ENCODE data around the gene UGT1A4. TPM values are rescaled to one million over a fixed set of nuclear protein-coding genes. Genes with fewer than 3 reads are reported as not detected.

The UGT1A4 gene
- total RNA-seq, 1 experiment from 2014 or later: not detected

- H2BK15ac ChIP-seq (ENCODE audit: low read depth, low read length): no peak overlapping the region
- H3K4me1 ChIP-seq (ENCODE audit: insufficient read depth, low read length): no peaks in the 10 kb centered on the region
- H3K79me2 ChIP-seq (ENCODE audit: insufficient read depth, low read length): no peaks in the 10 kb centered on the region
- no peak overlapping the region for H3K18ac ChIP-seq (ENCODE audit: insufficient read length, low read depth, low read length)
- Mint-ChIP-seq H3K4me3 (no peak overlapping the region), H3K27ac (no peak overlapping the region), H3K36me3 (ENCODE audit: insufficient read depth in 1 of 3, low read depth in 3 of 3) (peaks cover 0 to 5% (median 4%) of the 10 kb centered on the region in 3 experiments; a peak in 2 of 7 replicates), H3K9me3 (peaks cover 14 to 21% of the 10 kb centered on the region in 2 experiments), H3K4me1 (peaks cover 2 to 4% of the 10 kb centered on the region in 2 experiments; a peak in 3 of 4 replicates), H3K27me3 (ENCODE audit: low read depth) (peaks cover 18% of the 10 kb centered on the region)
- no peak overlapping the region for H3K27ac ChIP-seq (ENCODE audit: insufficient read length, low read depth, low read length)
- H2BK12ac ChIP-seq (ENCODE audit: insufficient read length, low read depth, low read length): no peak overlapping the region
- H4K8ac ChIP-seq (replicated peaks; ENCODE audit: insufficient read length, low read depth, low read length): no peak overlapping the region
- H3K4ac ChIP-seq (ENCODE audit: low read depth, low read length): no peak overlapping the region
- H3K56ac ChIP-seq (ENCODE audit: insufficient read length, low read depth, low read length): no peak overlapping the region
- H3K9me3 ChIP-seq (ENCODE audit: control insufficient read depth, low read depth, low read length): no peaks in the 10 kb centered on the region
- no peak overlapping the region for H3K14ac ChIP-seq (ENCODE audit: insufficient read depth, low read length)
- H2BK20ac ChIP-seq (ENCODE audit: low read depth, low read length, poor library complexity, severe bottlenecking): no peak overlapping the region
- H3K4me2 ChIP-seq (ENCODE audit: insufficient read depth, insufficient read length, low read length): no peak overlapping the region
- H3K23me2 ChIP-seq (ENCODE audit: insufficient read length, low read depth, low read length, poor library complexity, severe bottlenecking): no peaks in the 10 kb centered on the region
- H3K27me3 ChIP-seq (ENCODE audit: insufficient read depth, low read length): no peaks in the 10 kb centered on the region
- no peak overlapping the region for H3K9ac ChIP-seq (ENCODE audit: extremely low read depth, insufficient read length, low read length)
- H2AK5ac ChIP-seq (ENCODE audit: insufficient read length, low read length): no peak overlapping the region
- H2BK120ac ChIP-seq (ENCODE audit: low read depth, low read length, poor library complexity, severe bottlenecking): no peak overlapping the region
- H3K23ac ChIP-seq (ENCODE audit: insufficient read length, low read depth, low read length): no peak overlapping the region
- H2AFZ ChIP-seq (ENCODE audit: low read length): no peak overlapping the region
- no peak overlapping the region for H4K91ac ChIP-seq (ENCODE audit: insufficient read length, low read depth, low read length)
- TF ChIP-seq CTCF (conservative IDR thresholded peaks at IDR 0.05): no peak
- H4K5ac ChIP-seq (ENCODE audit: insufficient read length, low read depth, low read length): no peak overlapping the region
- H3T11ph ChIP-seq (ENCODE audit: low read length): no peak overlapping the region
- H2BK5ac ChIP-seq (ENCODE audit: insufficient read length, low read length): no peak overlapping the region
- no CpG with 5 or more reads among the region's 3 CpGs for WGBS (ENCODE audit: extremely low coverage, insufficient read length, low lambda C conversion rate)
- no peak for DNase-seq
- H3K79me1 ChIP-seq (ENCODE audit: insufficient read depth, low read depth, low read length, poor library complexity, severe bottlenecking): no peaks in the 10 kb centered on the region
- H4K20me1 ChIP-seq (ENCODE audit: control insufficient read depth, insufficient read depth, insufficient read length): no peaks in the 10 kb centered on the region
Observed at GRCh38 chr2:233802132-233802815, 83.7 kb downstream of the UGT1A4 start.
